Kidney (tissue), 14 donors: Measurements from ENCODE around the gene SNX8. TPM values are rescaled to one million over a fixed set of nuclear protein-coding genes. Genes with fewer than 3 reads are reported as not detected.

Experiments used
- DNase-seq, 5 donors: peaks; one replicate each; pipeline ENCODE4 v3.0.0-alpha.2; 2013 to 2020
- FAIRE-seq: peaks from 2 replicates; lab custom pipeline; 2012; peaks lifted over from hg19 to GRCh38; lab: Jason Lieb, UNC
- H3K27ac ChIP-seq, 2 donors: one replicate each; pipeline ENCODE4 v1.7.0; 2013; ENCODE audit warnings: low read depth in 2 of 2, low read length in 2 of 2, inconsistent platforms in 1 of 2
- H3K27me3 ChIP-seq: one replicate; pipeline ENCODE4 v1.7.1; 2013; ENCODE audit warnings: low read length, inconsistent platforms; ENCODE audit not compliant: control insufficient read depth, insufficient read depth
- H3K36me3 ChIP-seq, 3 donors: one replicate each; pipeline versions ENCODE4 v1.7.0 to v1.7.1; 2013; ENCODE audit warnings: low read length in 3 of 3, control low read depth in 1 of 3, inconsistent platforms in 1 of 3; ENCODE audit not compliant: insufficient read depth in 3 of 3, control insufficient read depth in 2 of 3
- H3K4me1 ChIP-seq, 3 donors: one replicate each; pipeline versions ENCODE4 v1.7.0 to v1.7.1; 2013; ENCODE audit warnings: low read length in 3 of 3, inconsistent platforms in 1 of 3, low read depth in 1 of 3; ENCODE audit not compliant: control insufficient read depth in 2 of 3, insufficient read depth in 2 of 3
- H3K4me3 ChIP-seq, 3 donors: one replicate each; pipeline versions ENCODE4 v1.7.0 to v1.8.1; 2013; ENCODE audit warnings: low read length in 3 of 3, control low read depth in 1 of 3, inconsistent platforms in 1 of 3
- H3K9ac ChIP-seq, 3 donors: one replicate each; pipeline versions ENCODE4 v1.7.0 to v1.7.1; 2013; ENCODE audit warnings: low read length in 3 of 3, control low read depth in 1 of 3, inconsistent platforms in 1 of 3
- H3K9me3 ChIP-seq, 3 donors: one replicate each; pipeline versions ENCODE4 v1.7.0 to v1.7.1; 2013; ENCODE audit warnings: low read length in 3 of 3, control low read depth in 1 of 3, inconsistent platforms in 1 of 3; ENCODE audit not compliant: control insufficient read depth in 2 of 3, insufficient read depth in 1 of 3
- CTCF ChIP-seq: IDR thresholded peaks from 3 replicates; pipeline ENCODE4 v1.5.1; 2012; ENCODE audit warnings: mild to moderate bottlenecking, moderate library complexity, borderline replicate concordance; ENCODE audit not compliant: insufficient read depth; ENCODE audit errors: extremely low read depth
- intact Hi-C: fragments of 100-400 bp; cut with DNase I; formaldehyde crosslinking; loops from one replicate; pipeline ENCODE4 v1.11.1; 2022
- polyA plus RNA-seq: library from polyadenylated mRNA; stranded (reverse); fragments of 350-450 nt; fragmentation: Illumina TruSeq; extraction: RNeasy Lipid Tissue Mini Kit (QIAGEN cat#74804); gene quantifications from one replicate; pipeline ENCODE4 v1.2.3, GENCODE V29; 2014; ENCODE audit warnings: low read depth, low replicate concordance; ENCODE audit not compliant: insufficient read depth
- total RNA-seq: library from RNA; stranded (reverse); fragmentation: NEBNext Ultra II Directional; extraction: Animal tissue kit (Norgen Biotek cat#: 25700); gene quantifications from one replicate; pipeline ENCODE4 v1.2.1, GENCODE V29; 2021
- donor health status: control.
- donor health status: control.
- donor health status: control.
- donor health status: control.
- donor health status: control.
- donor health status: DM: yes; HTN: yes; CAD: no.
- donor health status: Normal renal cell carcinoma (clear cell type).

SNX8 gene
- total and polyA plus RNA-seq, 2 donors from 2014 or later: 28.7 to 38.6 TPM

GRCh38 chr7:2244404-2244995, 69.7 kb downstream of the SNX8 start:
- Histone ChIP-seq H3K4me3 (no peak overlapping the region), H3K27me3 (no peaks in the 10 kb centered on the region), H3K36me3 (no peaks in the 10 kb centered on the region), H3K9ac (no peak overlapping the region), H3K9me3 (no peaks in the 10 kb centered on the region), H3K27ac (no peak overlapping the region), H3K4me1 (peaks cover 0 to 12% (median 5%) of the 10 kb centered on the region in 3 donors)
- TF ChIP-seq CTCF: no peak
- FAIRE-seq: no peak
- intact Hi-C loops: no loop called here
- DNase-seq: no peak

DNA sequence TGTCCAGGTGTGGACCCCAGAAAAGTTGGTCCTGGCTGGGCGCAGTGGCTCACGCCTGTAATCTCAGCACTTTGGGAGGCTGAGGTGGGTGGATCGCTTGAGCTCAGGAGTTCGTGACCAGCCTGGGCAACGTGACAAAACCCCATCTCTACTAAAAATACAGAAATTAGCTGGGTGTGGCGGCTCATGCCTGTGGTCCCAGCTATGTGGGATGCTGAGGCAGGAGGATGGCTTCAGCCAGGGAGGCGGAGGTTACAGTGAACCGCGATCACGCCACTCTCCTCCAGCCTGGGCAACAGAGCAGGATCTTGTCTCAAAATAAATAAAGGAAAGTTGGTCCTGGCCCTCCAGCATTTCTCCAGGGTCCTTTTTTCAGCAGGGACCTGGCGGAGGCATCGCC, 70.8 kb downstream of the SNX8 start:
- intact Hi-C loops: no loop called here
- Histone ChIP-seq H3K9me3 (no peaks in the 10 kb centered on the region), H3K9ac (no peak overlapping the region), H3K4me3 (no peak overlapping the region), H3K36me3 (peaks cover 0 to 6% (median 0%) of the 10 kb centered on the region in 3 donors), H3K27me3 (no peaks in the 10 kb centered on the region), H3K27ac (no peak overlapping the region), H3K4me1 (peaks cover 0 to 12% (median 5%) of the 10 kb centered on the region in 3 donors)
- FAIRE-seq (no peak), DNase-seq (no peak)
- TF ChIP-seq CTCF: no peak

DNA sequence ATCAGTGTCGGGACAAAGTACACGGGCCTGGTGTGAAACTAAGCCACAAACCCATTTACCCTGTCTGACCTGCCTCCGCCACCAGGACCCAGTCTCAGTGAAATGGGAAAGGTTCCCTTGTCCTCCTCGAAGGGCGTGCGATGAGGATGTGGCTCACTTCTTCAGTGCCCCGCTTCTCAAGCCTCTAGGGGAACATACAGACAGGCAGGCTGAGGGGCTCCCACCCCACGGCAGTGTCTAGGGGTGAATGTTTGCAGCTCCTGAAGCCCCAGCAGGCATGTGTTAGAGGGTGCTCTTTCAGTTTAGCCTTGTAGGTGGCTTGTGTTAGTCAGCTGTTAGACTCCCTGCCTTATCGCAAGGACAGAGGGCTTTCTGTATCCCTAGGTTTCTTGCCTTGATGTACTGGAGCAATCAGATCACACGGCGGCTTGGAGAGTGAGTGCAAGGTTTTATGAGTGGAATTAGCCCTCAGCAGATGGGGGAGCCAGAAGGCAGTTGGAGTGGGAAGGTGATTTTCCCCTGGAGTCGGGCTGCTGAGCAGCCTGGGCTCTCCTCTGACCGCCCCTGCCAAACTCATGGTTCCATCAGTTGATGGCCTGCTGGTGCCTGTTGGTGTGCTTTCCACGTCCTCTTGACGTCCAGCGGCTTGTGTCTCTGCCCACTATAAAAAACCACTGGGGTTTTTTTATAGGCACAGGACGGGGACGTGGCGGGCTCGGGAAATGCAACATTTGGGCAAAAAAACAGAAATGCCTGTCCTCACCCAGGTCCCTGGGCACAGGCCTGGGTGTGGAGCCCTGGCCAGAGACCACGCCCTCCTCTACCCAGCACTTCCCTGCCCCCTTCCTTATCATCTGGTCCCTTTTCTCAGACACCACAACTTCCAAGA, 71.5 kb downstream of the SNX8 start:
- FAIRE-seq (no peak), DNase-seq (peak in 2 of 5 donors; percentile 31 to 32)
- Histone ChIP-seq H3K36me3 (peaks cover 0 to 12% (median 3%) of the 10 kb centered on the region in 3 donors), H3K27ac (no peak overlapping the region), H3K9ac (peak overlapping the region; percentile 32 to 60 (median 58)), H3K27me3 (no peaks in the 10 kb centered on the region), H3K9me3 (no peaks in the 10 kb centered on the region), H3K4me3 (peak overlapping the region; percentile 66 to 85 (median 81)), H3K4me1 (peaks cover 0 to 12% (median 5%) of the 10 kb centered on the region in 3 donors)
- no peak for TF ChIP-seq CTCF
- intact Hi-C loops: no loop called here
